NCI-H146 treated with DMSO at 0.1 percent for 48 hours (cell line): ENCODE results near the gene MCM5.
"Not testable (repeated sequence)": the region's sequence is repeated elsewhere in the genome, so short reads cannot be mapped to it uniquely, and the experiment has no call there.

ENCODE experiments used
- DNase-seq: peaks from one replicate; lab custom pipeline; 2025; ENCODE audit not compliant: unreplicated experiment; lab: John Stamatoyannopoulos, UW

The MCM5 gene

DNA sequence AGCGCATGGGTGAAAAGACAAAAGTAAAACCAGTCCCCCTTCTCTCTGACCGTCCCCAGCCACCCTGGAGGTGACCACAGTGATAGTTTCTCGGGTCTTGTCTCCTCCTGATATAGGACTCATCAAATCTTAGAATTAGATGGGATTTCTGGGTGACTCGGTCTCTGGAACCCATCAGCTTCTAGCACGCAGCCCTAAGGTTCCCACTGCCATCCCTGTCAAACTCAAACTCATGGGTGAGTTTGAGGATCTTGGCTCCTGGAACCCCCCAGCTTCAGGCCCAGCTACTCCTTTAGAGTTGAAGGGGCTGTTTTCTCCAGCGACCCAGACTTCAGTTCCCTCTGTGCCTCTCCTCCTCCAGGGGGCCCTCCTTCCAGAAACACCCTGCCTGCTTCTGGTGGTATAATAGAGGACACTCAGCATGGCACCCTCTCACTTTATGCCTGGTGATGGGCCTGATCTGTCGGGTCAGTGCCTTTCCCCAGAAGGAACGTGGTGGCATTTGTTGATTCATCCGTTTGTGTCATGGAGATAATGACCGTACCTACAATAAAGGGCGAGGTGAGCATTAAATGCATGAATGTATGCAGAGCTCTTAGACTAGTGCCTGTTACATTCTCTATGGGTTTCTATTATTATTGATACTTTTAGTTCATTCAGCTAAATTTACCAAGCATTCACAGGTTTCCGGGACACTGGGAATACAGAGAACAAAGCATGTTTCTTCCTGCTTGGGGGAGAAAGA is 31.7 kb downstream of the MCM5 start:
- no peak for DNase-seq

DNA sequence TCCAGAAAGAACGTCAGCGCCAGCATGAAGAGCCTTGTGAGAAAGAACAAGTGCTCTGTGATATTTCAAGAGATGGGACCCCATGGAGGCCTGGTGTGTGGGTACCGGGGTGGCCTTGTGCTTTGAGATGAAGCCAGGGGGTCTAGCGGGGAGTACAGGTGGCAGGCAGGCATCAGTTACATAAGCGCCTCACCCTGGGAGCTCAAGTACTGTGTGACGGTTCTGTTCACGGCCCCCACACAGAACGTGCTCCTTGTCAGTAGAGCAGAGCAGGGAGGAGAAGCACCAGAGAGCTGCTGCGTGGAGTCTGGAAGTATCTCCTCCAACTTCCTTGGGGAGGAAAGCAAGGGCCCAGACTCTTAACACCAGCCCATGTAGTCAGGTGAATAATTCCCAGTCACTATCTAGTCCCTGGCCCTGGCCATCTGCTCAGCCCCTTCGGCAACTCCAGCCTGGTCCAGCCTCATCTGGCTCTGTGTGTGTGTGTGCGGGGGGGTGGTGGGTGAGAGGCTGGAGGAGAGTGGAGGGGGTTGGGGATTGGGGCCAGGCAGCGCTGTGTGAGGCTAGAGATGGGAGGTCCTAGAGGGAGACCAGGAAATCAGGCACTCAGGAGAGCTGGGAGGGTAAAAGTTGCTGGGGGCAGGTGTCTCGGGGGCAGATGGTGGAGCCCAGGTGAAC is 32.4 kb downstream of the MCM5 start:
- no peak for DNase-seq

DNA sequence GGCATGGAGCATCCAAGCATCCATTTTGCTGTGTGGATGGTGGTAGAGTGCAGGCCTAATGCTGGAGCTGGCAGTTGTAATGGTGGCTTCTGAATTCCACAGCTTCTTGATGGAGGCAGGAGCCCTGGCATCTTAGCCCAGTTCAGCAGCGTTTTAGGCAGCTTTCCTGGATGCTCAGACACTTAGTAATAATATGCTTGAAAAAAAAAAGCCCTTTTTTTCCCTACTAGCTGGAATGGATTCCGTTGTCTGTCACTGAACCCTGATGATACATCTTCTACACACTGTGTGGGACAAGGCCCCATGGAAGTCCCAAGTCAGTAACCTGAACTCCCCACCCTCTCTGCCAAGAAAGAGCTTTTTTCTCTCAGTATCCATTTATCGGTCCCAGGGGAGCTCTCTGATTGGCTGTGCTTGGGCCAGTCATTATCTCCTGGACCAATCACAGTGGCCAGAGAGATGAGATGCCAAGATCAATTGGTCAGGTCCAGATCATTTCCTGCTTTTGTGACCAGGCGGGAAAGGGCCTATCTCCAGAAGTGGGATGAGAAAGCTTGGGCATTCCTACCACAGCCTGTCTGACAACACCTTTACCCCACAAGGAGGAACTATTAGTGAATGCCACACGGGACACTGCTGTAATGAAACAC is 34.2 kb downstream of the MCM5 start:
- DNase-seq = no peak

DNA sequence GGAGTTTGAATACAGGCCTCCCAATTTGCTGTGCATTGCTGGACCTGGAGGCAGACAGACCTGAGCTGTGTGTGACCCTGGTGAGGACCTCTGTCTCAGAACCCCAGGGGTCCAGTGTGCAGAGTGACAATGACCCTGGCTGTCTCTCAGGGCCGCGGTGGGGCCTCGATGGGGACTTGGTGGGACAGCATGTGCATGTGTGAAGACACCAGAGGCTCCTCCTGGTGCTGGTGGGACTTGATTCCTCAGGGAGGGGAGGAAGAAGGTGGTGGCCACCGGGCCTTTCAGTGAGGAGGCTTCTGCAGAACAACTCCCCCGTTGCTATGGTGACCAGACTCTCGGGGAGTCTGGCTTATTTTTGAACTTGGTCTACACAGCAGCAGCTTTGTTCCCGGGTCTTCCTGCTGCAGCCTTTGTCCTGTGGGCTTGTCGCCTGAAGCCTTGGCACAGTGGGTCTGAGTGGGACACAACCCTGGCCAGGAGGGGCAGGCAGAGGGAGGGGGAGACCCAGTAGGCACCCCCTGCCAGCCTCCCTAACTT is 35.3 kb downstream of the MCM5 start:
- no peak for DNase-seq

DNA sequence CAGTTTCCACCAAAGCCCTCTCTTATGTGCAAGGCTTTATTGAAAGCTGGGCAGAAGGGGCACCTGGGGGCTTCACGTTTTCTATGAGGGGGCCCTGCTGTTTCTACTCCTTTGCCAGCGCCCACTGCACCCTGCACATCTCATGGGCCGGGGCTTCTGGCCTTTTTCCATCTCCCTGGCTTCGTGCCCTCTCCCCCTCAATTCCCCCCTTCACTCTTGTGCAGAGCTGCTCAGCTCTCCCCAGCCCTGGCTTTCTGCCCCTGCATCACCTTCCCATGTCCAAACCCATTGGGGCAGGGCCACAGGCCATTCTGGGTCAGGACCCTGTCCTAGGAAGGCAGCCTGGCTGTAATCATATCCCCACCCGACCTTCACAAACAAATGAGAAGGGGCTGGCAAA is 36.5 kb downstream of the MCM5 start:
- DNase-seq = no peak

DNA sequence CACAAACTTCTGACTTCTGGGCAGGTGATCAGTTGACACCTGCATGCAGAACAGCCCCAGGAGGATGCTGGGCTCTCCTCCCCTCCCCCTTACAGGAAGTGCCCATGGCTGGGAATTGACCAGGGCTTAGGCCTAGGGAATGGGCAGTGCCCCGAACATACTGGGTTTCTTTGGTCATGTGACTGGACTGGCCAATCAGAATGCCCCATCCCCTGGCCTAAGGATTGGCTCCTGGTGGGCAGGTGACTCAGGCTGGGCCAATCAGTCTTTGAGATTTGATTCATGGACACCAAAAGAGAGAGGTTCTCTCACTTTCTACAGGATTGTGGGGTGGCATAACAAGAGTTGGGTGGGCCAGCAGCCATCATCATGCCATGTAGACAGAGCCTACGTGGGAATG is 37.1 kb downstream of the MCM5 start:
- no peak for DNase-seq

DNA sequence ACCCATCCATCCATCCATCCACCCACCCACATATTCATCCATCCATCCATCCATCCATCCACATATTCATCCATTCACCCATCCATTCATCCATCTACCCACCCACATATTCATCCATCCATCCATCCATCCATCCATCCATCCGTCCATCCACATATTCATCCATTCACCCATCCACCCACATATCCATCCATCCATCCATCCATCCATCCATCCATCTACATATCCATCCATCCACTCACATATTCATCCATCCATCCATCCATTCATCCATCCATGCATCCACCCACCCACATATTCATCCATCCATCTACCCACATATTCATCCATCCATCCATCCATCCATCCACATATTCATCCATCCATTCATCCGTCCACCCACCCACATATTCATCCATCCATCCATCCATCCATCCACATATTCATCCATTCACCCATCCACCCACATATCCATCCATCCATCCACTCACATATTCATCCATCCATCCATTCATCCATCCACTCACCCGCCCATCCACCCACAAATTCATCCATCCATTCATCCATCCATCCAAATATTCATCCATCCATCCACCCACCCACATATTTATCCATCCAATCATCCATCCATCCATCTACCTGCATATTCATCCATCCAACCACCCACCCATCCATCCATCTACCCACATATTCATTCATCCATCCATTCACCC is 38.9 kb downstream of the MCM5 start:
- not testable (repeated sequence) for DNase-seq

DNA sequence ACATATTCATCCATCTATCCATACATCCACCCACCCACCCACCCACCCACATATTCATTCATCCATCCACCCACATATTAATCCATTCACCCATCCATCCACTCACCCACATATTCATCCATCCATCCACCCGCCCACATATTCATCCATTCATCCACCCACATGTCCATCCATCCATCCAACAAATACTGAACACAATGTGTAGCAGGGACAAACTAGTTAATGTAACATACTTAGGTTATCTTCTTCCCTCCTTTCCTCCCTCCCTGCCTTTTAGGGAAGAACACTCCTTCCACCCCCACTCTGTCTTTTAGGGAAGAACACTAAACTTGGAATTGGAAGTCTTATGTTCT is 39.4 kb downstream of the MCM5 start:
- DNase-seq = no peak

DNA sequence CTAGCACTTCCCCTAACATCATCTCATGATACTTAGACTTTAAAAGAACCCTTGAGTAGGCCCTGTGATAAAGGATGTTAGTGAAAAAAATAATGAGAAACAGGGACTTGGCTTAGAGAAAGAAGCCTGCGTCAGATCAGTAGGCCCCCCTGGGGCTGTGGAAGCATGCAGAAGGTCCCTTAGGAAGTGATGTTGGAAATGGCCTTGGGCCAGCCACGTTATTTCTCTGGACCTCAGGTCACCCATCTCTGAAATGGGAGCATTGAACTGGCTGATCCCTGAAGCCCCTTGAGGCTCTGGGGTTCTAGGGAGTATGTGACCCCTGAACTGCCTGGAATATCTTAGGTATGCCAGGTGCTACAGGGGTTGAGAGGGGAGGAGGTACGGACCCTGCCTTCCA is 40.2 kb downstream of the MCM5 start:
- no peak for DNase-seq

DNA sequence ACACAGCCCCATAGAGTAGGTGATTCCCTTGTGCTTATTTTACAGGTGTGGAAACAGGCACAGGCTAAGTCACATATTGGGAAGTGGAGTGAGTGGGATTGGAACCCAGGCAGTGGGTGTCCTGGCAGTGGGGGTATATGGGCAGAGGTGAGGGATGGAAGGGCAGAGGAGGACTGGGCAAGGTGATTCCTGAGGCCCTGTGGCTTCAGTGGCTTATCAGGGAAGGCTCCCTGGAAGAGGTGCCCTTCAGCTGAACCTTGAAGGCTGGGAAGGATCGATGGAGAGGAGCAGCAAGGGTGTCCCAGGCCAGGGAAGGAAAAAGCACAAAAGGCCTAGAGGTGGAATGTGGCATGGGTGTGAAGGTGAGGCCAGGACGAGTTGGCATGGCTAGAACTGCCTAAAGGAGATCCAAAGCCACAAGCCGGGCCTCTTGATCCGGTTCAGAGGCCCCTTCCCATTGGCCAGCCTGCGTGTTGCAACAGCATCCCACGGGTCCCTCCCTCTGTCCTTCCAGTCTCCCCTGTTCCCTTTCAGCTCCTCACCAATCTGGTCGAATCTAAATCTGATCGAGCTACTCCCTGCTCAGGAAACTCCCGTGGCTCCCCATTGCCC is 41.7 kb downstream of the MCM5 start:
- no peak for DNase-seq

DNA sequence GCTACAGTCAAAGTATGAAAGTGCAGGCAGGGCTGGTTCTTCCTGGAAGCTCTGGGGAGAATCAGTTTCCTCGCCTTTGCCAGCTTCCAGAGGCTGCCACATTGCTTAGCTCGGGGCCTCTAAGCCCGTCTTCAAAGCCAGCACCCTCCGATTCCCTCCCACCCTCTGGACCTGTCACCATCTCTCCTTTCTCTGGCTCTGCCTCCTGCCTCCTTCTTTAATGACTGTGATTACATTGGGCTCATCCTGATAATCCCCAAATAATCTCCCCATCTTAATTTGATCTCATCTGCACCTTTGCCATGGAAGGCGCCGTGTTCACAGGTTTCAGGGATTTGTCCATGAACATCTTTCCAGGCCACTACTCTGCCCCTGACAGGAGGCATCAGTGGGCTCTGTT is 42.5 kb downstream of the MCM5 start:
- DNase-seq = no peak

DNA sequence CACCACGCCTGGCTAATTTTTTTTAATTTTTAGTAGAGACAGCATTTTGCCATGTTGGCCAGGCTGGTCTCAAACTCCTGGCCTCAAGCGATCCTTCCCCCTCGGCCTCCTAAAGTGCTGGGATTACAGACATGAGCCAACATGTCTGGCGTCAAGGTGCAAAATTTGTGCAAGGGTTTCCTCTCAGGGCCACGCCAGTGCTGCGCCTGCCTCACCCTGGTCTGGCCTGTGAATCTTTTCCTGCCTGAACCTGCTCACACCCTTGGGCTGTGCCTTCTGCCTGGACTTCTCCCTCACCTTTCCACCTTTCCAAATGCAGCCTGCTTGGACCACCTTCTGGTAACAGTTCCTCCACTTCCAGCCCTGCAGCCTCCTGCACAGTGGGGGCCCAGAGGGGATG is 43.4 kb downstream of the MCM5 start:
- DNase-seq = no peak

DNA sequence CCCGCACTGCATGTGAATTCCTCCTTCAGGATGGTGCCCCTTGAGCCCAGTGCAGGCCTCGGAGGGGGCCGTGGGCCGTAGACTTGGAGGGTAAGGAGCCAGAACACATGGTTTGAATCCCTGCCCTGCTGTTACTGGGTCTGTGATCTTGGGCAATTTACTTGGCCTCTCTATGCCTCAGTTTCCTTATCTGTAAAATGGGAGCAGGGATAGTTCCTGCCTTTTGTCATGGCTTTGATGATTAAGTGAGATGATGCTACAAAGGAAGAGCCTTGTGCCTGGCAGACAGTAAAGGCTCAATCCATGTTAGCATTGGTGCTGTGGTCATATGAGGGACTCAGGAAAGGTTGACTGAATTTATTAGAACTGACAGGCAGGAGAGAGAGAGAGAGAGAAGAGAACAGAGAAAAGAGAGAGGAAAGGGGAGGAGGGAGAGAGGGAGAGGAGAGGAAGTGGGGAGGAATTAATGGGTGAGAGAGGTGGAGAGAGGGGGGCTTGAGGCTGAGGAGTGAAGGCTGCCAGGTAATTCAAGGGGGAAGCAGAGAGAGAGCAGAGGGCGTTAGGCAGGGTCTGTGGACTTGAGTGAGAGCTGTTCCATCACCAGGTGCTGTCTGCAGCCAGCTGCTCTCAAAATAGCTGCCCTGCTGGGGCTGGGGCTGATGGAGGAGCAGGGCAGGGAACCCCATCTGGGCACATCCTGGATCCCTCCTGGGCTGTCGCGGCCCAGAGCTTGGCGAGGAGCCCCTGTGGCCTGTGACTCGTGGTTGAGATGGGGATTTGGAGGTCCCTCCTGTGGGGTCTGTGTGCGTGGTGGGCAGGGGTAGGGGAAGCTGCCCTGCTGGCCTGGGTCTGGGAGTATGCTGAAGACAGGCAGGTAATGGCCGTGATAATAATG is 44.1 kb downstream of the MCM5 start:
- DNase-seq = no peak

DNA sequence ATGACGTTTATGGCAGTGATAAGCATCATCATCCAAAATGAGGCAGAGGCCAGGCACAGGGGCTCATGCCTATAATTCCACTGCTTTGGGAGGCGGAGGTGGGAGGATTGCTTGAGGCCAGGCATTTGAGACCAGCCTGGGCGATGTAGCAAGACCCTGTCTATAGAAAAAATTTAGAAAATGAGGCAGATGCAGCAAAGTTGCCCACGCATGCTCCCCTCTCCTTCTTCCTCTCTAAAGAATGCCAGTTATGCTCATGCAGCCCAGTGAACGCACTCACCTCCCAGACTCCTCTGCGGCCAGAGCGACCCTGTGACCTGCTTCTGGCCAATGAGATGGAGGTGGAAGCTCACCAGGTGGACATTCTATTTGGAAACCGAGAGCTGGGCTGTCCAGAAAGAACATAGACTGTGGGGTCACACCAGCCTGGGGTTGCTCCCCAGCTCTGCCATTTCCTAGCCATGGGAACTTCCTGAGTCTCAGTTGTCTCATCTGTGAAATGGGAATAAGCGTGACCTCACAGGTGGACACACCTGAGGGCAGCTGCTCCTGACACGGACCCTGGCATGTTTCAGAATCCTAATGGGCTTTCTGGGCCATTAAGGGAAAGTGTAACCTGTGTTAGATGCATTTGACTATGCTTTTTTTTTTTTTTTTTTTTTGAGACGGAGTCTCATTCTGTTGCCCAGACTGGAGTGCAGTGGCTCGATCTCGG is 44.9 kb downstream of the MCM5 start:
- no peak for DNase-seq

DNA sequence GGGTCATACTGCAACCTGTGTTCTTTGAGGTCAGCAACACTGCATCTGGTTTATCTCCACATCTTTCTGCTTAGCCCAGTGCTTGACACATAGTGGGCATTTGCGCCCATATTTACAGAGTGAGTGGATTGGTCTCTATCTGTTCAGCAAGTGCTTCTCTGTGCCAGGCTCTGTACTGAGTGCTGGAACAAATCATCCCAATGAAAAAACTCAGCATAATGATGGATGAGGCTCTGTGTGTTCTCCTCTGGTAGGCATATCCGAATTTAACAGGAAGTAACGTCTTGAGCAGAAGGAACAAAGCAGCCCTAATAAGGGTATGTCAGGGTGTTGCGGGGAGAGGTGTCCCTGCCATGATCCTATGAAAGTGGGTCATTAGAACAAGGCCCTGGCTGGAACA is 46.0 kb downstream of the MCM5 start:
- DNase-seq = no peak

DNA sequence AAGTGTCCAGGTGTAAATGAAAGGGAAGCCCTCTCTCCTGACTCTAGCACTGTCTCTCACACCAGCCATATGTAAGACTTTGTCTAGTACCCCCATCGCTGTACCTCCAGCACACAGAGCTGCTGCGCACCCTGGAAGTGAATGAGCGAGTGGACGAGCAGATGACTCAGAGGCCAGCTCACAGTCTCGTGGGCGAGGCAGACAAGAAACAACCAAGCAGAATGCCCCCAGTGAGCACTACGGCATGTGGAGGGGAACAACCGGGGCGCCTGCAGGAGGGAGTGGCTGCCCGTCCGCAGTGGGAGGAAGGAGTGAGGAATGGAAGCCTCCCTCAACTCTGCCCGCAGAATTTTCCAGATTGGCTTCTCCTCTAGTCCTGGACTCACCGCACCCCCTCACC is 46.4 kb downstream of the MCM5 start:
- DNase-seq = no peak

DNA sequence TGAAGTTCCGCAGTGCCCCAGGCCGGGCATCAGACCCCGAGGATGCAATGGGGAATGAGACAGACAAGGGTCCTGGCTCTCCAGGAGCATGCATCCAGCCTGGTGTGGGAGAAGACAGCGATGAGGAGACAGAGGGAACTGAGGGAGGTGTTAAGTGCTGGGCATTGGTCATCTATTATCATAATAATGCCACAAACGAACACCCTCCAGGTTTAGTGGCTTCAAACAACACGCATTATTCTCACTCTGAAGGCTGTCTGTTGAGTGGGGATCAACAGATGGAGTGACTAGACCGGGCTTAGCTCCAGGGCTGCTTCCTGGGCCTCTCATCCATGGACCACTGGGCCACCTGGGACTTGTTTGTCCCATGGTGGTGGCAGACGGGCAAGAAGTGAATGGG is 48.6 kb downstream of the MCM5 start:
- DNase-seq = no peak

DNA sequence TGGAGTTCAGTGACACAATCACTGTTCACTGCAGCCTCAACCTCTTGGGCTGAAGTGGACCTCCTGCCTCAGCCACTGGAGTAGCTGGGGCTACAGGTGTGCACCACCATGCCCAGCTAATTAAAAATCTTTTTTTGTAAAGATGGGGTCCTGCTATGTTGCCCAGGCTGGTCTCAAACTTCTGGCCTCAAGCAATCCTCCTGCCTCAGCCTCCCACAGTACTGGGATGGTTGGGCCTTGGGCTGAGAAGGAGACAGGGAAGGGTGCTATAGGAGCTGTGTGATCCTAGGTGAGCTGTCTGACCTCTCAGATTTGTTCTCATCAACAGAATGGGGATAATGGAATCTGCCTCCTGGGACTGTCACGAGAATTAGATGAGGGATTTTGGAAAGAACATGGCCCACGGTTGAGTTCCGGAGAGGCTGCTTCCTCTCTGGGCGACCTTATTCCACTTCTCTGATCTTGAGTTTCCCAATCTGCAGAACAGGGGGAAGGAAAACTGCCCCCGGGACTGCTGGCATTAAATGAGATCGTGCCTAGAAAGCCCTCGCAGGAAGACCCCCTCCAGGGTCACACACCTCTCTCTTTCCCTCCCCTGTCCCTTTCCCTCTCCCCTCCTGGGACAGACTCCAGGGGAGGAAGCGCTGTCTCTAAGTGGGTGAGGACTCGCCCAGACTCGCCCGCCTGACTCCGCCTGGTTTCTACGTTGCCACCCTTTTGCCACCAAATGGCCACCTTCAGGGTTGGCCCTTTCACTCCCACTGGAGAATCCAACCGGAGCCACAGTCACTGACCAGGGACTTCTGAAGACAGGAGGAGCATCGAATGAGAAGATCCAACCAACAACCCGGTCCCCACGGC is 50.1 kb downstream of the MCM5 start:
- no peak for DNase-seq
